ENCODE data around the gene GNL1. TPM values are rescaled to one million over a fixed set of nuclear protein-coding genes. Genes with fewer than 3 reads are reported as not detected.
"Not testable (repeated sequence)": the region's sequence is repeated elsewhere in the genome, so short reads cannot be mapped to it uniquely, and the experiment has no call there.

GNL1 gene
- total and polyA plus RNA-seq, 10 of the 15 experiments (the other 5 are each of a cell fraction or from before 2014, with no cell fraction given) = 0.18 to 64.5 (median 45.5) TPM

GRCh38 chr6:30597315-30598144, 41.2 kb upstream of the GNL1 start:
- H3K4me1 ChIP-seq (ENCODE audit: control insufficient read depth, insufficient read depth, low read length); H3K9me3 ChIP-seq (replicated peaks; ENCODE audit: control insufficient read depth, insufficient read depth, low read length); H2AFZ ChIP-seq (ENCODE audit: control insufficient read depth, low read depth, low read length); H4K20me1 ChIP-seq (ENCODE audit: control insufficient read depth, insufficient read depth); BruUV-seq (replicated peaks); H3K79me2 ChIP-seq (ENCODE audit: control insufficient read depth, insufficient read depth, low read length); H3K27me3 ChIP-seq (replicated peaks in 1 of 2; ENCODE audit: control insufficient read depth in 2 of 2, insufficient read depth in 2 of 2, low read length in 1 of 2); H3K9ac ChIP-seq (ENCODE audit: control insufficient read depth, insufficient read depth, low read length); H3K4me2 ChIP-seq (ENCODE audit: control insufficient read depth, insufficient read depth); H3K27ac ChIP-seq (ENCODE audit: control insufficient read depth, insufficient read depth); H3K4me3 ChIP-seq: not testable (repeated sequence)
- ATAC-seq = peak; percentile 96
- FAIRE-seq = peak; percentile 92
- TF ChIP-seq NR2F1 (conservative IDR thresholded peaks at IDR 0.05) (peak; percentile 44; the same call in 1 of the 2 replicates), ZBED1 (IDR thresholded peaks at IDR 0.05; ENCODE audit: borderline replicate concordance) (peak; percentile 34; the same call in 1 of the 2 replicates), CTCF (IDR thresholded peaks at IDR 0.05 in 2 of 3, conservative IDR thresholded peaks at IDR 0.05 in 1 of 3; ENCODE audit: control insufficient read depth in 2 of 3, extremely low read depth in 1 of 3, insufficient read depth in 1 of 3, low read depth in 3 of 3, low read length in 3 of 3) (peak; percentile 82 to 85 (median 84)), POLR2A (IDR thresholded peaks at IDR 0.05; ENCODE audit: low read depth, low read length) (peak; percentile 59), RAD21 (IDR thresholded peaks at IDR 0.05; ENCODE audit: insufficient read depth, low read depth, low read length) (peak; percentile 59), CREB1 (IDR thresholded peaks at IDR 0.05; ENCODE audit: low read depth) (0 out of 2 replicates have a peak, but pooled peaks have one; percentile 25), YY1 (IDR thresholded peaks at IDR 0.05; ENCODE audit: low read depth, low read length) (0 out of 2 replicates have a peak, but pooled peaks have one; percentile 25), POU2F2 (IDR thresholded peaks at IDR 0.05; ENCODE audit: borderline replicate concordance, low read depth, low read length) (peak; percentile 60; the same call in 1 of the 3 replicates), POLR2AphosphoS5 (IDR thresholded peaks at IDR 0.05; ENCODE audit: low read length) (peak; percentile 49; the same call in 1 of the 2 replicates), POLR2AphosphoS2 (IDR thresholded peaks at IDR 0.05; ENCODE audit: low read depth, low read length) (peak; percentile 41; the same call in 1 of the 2 replicates), SMC3 (IDR thresholded peaks at IDR 0.05; ENCODE audit: borderline replicate concordance, low read length) (peak; percentile 82), EGR1 (IDR thresholded peaks at IDR 0.05; ENCODE audit: borderline replicate concordance in 1 of 2, low read depth in 2 of 2, low read length in 2 of 2) (peak in 1 of 2 experiments; percentile 59; a peak in 2 of 3 replicates)
- POLR2A ChIA-PET = interaction anchor here (0.5 to 1.9 kb wide), 9 partner anchors 16 to 1949 kb away, joined by 3 to 7 read pairs (median 4); partner anchors contain the start of gene PRR3
- H3K36me3 ChIP-seq (ENCODE audit: control insufficient read depth in 2 of 2, insufficient read depth in 2 of 2, low read length in 1 of 2) = peaks cover 8 to 13% of the 10 kb centered on the region in 2 experiments; a peak in 3 of 4 replicates
- intact Hi-C loops (cut with micrococcal nuclease; ENCODE audit: unreplicated experiment) (loop anchor here (1.0 to 2.0 kb wide), 2 partner anchors 57 to 114 kb away; no protein-coding TSS in a partner anchor), in situ Hi-C loops (cut with MboI) (loop anchor here (5.0 kb wide), 1 partner anchor 115 kb away; no protein-coding TSS in a partner anchor)
- DNase-seq (ENCODE audit: low read depth, low spot score) = peak; percentile 51
- CTCF ChIA-PET = interaction anchor here (0.7 to 10.3 kb wide), 41 partner anchors 9 to 490 kb away, joined by 3 to 188 read pairs (median 5); partner anchors contain the start of genes ABCF1, ATAT1, DHX16 and MDC1
- RAD21 ChIA-PET (ENCODE audit: unreplicated experiment) = interaction anchor here (0.8 to 3.7 kb wide), 14 partner anchors 18 to 141 kb away, joined by 3 to 22 read pairs (median 4); partner anchors contain the start of gene DHX16
- 57% methylated on average over 13 of the region's 15 CpGs for WGBS (ENCODE audit: insufficient coverage, insufficient replicate concordance, low lambda C conversion rate, missing lambda C conversion rate)
- SMC1A ChIA-PET (ENCODE audit: uncharacterized antibody, unreplicated experiment) = interaction anchor here (0.5 to 3.5 kb wide), 23 partner anchors 8 to 484 kb away, joined by 3 to 50 read pairs (median 4); partner anchors contain the start of genes ABCF1 and MRPS18B

Data from GM12878 (cell line).